DND-41 (cell line): ENCODE results near the gene TTLL5.

ENCODE experiments used
- ATAC-seq: fragments of 200-7000 bp; cut with Tn5 transposase; 3 replicates; pipeline ENCODE4 v1.9.1; 2021; ENCODE audit warnings: low read depth; ENCODE audit not compliant: insufficient read depth
- DNase-seq: peaks from one replicate; pipeline ENCODE4 v3.0.0-alpha.2; 2020
- H2AFZ ChIP-seq: 2 replicates; pipeline ENCODE4 v1.6.0; 2012; ENCODE audit warnings: low read depth, low read length
- H3K27ac ChIP-seq: 2 replicates; pipeline ENCODE4 v1.5.1; 2012; ENCODE audit warnings: low read length, inconsistent platforms
- H3K27me3 ChIP-seq: fragments of 200-600 bp; sonication (generic); 2 replicates; pipeline ENCODE4 v1.6.0; 2012; ENCODE audit warnings: low read length, mild to moderate bottlenecking, inconsistent platforms; ENCODE audit not compliant: insufficient read depth, poor library complexity
- H3K36me3 ChIP-seq: 2 replicates; pipeline ENCODE4 v1.5.1; 2012; ENCODE audit warnings: low read length, inconsistent platforms; ENCODE audit not compliant: insufficient read depth
- H3K4me1 ChIP-seq: 2 replicates; pipeline ENCODE4 v1.5.1; 2012; ENCODE audit warnings: mild to moderate bottlenecking, low read length; ENCODE audit not compliant: insufficient read depth
- H3K4me2 ChIP-seq: 2 replicates; pipeline ENCODE4 v1.6.0; 2012; ENCODE audit warnings: mild to moderate bottlenecking, moderate library complexity, low read length, inconsistent platforms; ENCODE audit not compliant: insufficient read depth
- H3K4me3 ChIP-seq, 2 experiments: fragments of 200-600 bp in 1 of 2; shearing (Covaris generic) in 1 of 2; 2 replicates each; pipeline ENCODE4 v1.5.1; 2012 to 2016; ENCODE audit warnings: inconsistent platforms in 2 of 2, low read length in 2 of 2, mild to moderate bottlenecking in 2 of 2, low read depth in 1 of 2, moderate library complexity in 1 of 2
- H3K79me2 ChIP-seq: 2 replicates; pipeline ENCODE4 v1.6.0; 2012; ENCODE audit warnings: low read length, inconsistent platforms; ENCODE audit not compliant: insufficient read depth
- H3K9ac ChIP-seq: 2 replicates; pipeline ENCODE4 v1.6.0; 2012; ENCODE audit warnings: low read depth, mild to moderate bottlenecking, inconsistent platforms, low read length, moderate library complexity
- H3K9me3 ChIP-seq: 2 replicates; pipeline ENCODE4 v1.5.1; 2012; ENCODE audit warnings: low read length, moderate library complexity, mild to moderate bottlenecking, inconsistent platforms; ENCODE audit not compliant: insufficient read depth, severe bottlenecking
- H4K20me1 ChIP-seq: 2 replicates; pipeline ENCODE4 v1.6.0; 2012; ENCODE audit warnings: low read length; ENCODE audit not compliant: insufficient read depth
- EZH2 ChIP-seq: IDR thresholded peaks from 3 replicates; pipeline ENCODE4 v1.6.1; 2012; ENCODE audit warnings: borderline replicate concordance, low read depth, mild to moderate bottlenecking, moderate library complexity, low read length, inconsistent platforms; ENCODE audit not compliant: severe bottlenecking
- TF ChIP-seq, protein P1 (sequence below): IDR thresholded peaks from 2 replicates; pipeline ENCODE4 v1.5.1; 2012; ENCODE audit warnings: borderline replicate concordance, low read length, moderate library complexity, mild to moderate bottlenecking; ENCODE audit not compliant: poor library complexity, severe bottlenecking; ENCODE audit errors: extremely low read depth

The TTLL5 gene

DNA sequence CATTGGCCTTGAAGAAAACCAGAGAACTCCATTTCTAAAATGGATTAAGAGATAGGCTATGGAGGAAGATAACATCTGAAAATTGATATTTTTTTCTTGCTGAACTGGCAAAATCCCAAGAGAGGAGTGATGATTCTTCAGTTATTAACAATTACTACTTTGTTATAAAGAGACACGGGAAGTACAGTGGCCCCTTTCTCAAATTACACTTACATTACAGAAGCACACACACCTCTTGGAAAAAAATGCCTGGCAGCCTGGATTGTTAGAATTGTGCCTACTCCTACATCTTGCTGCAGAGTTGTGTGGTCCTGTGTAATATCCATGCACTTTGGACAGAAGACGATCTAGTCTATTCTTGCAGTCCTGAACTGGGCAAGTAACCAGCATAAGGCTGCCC, 249.0 kb downstream of the TTLL5 start:
- H3K36me3 ChIP-seq, result peaks cover 12% of the 10 kb centered on the region
- no peak for ATAC-seq
- no peak for DNase-seq
- H4K20me1 ChIP-seq, result no peaks in the 10 kb centered on the region
- H3K27ac ChIP-seq, result no peak overlapping the region
- H2AFZ ChIP-seq, result no peak overlapping the region
- no peak overlapping the region for H3K9ac ChIP-seq
- no peaks in the 10 kb centered on the region for H3K27me3 ChIP-seq
- H3K4me1 ChIP-seq, result no peaks in the 10 kb centered on the region
- no peaks in the 10 kb centered on the region for H3K9me3 ChIP-seq
- TF ChIP-seq, protein P1, sequence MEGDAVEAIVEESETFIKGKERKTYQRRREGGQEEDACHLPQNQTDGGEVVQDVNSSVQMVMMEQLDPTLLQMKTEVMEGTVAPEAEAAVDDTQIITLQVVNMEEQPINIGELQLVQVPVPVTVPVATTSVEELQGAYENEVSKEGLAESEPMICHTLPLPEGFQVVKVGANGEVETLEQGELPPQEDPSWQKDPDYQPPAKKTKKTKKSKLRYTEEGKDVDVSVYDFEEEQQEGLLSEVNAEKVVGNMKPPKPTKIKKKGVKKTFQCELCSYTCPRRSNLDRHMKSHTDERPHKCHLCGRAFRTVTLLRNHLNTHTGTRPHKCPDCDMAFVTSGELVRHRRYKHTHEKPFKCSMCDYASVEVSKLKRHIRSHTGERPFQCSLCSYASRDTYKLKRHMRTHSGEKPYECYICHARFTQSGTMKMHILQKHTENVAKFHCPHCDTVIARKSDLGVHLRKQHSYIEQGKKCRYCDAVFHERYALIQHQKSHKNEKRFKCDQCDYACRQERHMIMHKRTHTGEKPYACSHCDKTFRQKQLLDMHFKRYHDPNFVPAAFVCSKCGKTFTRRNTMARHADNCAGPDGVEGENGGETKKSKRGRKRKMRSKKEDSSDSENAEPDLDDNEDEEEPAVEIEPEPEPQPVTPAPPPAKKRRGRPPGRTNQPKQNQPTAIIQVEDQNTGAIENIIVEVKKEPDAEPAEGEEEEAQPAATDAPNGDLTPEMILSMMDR, result no peak
- no peak for TF ChIP-seq EZH2
- H3K4me3 ChIP-seq, result no peak overlapping the region
- H3K79me2 ChIP-seq, result no peaks in the 10 kb centered on the region
- no peak overlapping the region for H3K4me2 ChIP-seq

DNA sequence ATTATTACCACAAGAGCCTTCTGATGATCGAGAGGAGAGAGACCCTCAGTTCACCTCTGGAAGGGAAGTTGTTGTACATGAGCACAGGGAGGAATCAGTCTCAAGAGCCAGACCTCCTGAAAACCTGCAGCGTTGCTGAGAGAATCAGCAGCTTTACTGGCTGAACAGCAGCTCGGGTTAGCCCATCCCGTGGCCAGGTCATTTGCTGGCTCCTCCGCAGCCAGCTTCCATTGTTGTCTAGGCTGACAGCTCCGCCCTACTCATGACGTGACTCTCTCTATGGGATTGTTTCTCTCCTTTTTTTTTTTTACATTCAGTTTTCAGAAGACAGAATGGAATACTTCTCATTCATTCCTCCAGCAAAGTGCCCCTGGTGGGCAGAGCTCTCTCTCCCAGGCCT, 250.8 kb downstream of the TTLL5 start:
- DNase-seq (no peak), ATAC-seq (no peak)
- no peaks in the 10 kb centered on the region for H3K79me2 ChIP-seq
- H3K36me3 ChIP-seq, result peaks cover 14% of the 10 kb centered on the region
- H3K4me3 ChIP-seq, result no peak overlapping the region
- H4K20me1 ChIP-seq, result no peaks in the 10 kb centered on the region
- no peak overlapping the region for H3K4me2 ChIP-seq
- no peaks in the 10 kb centered on the region for H3K9me3 ChIP-seq
- H3K4me1 ChIP-seq, result no peaks in the 10 kb centered on the region
- TF ChIP-seq, protein P1, result no peak
- no peak for TF ChIP-seq EZH2
- no peak overlapping the region for H2AFZ ChIP-seq
- no peak overlapping the region for H3K9ac ChIP-seq
- H3K27ac ChIP-seq, result no peak overlapping the region
- H3K27me3 ChIP-seq, result no peaks in the 10 kb centered on the region

DNA sequence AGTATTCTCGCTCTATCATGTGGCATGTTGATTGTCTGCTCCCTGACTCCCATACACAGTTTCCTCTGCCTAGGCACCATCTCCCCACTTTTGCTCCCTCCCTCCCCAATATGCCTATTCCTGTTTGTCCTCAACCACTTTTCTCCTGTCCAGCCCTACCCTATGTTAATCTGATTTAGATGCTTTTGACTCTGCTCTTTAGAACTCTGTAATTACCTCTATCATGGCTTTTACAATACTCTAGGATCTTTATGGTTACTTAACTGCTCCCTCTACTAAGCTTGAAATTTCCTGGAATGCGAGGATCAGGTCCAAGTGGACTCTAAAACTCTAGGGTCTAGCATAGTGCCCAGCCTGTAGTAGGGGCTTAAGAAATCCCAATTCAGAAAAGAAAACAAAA, 252.1 kb downstream of the TTLL5 start:
- H3K9me3 ChIP-seq, result no peaks in the 10 kb centered on the region
- ATAC-seq (no peak), DNase-seq (no peak)
- no peaks in the 10 kb centered on the region for H3K79me2 ChIP-seq
- no peaks in the 10 kb centered on the region for H4K20me1 ChIP-seq
- TF ChIP-seq EZH2, result no peak
- TF ChIP-seq, protein P1, result no peak
- no peaks in the 10 kb centered on the region for H3K4me1 ChIP-seq
- no peak overlapping the region for H3K9ac ChIP-seq
- no peak overlapping the region for H3K4me3 ChIP-seq
- H2AFZ ChIP-seq, result no peak overlapping the region
- H3K27ac ChIP-seq, result no peak overlapping the region
- H3K36me3 ChIP-seq, result peaks cover 7% of the 10 kb centered on the region
- no peaks in the 10 kb centered on the region for H3K27me3 ChIP-seq
- no peak overlapping the region for H3K4me2 ChIP-seq

DNA sequence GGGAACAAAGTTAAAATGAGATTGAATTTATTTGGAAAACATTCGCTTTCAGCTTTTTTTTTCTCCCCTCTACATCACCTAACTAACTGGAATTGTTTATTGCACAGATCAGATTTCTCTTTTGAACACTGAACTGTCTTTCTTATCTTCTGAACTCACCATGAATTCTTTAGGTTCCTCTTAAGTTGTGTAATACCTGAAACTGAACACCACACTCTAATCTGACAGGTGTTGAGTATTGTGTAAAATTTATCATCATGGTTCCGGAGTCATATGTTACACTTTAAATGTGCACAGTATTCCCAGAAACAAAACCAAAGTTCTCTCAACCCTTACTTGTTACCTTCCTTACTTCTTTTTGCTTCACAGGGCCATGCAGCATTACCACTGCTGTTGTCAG, 254.0 kb downstream of the TTLL5 start:
- H3K27ac ChIP-seq, result no peak overlapping the region
- H3K9me3 ChIP-seq, result no peaks in the 10 kb centered on the region
- TF ChIP-seq, protein P1, result no peak
- ATAC-seq (no peak), DNase-seq (no peak)
- no peaks in the 10 kb centered on the region for H4K20me1 ChIP-seq
- no peak overlapping the region for H3K4me2 ChIP-seq
- H3K36me3 ChIP-seq, result peaks cover 2% of the 10 kb centered on the region; the same call in 1 of the 2 replicates
- H3K79me2 ChIP-seq, result no peaks in the 10 kb centered on the region
- H3K4me1 ChIP-seq, result no peaks in the 10 kb centered on the region
- no peaks in the 10 kb centered on the region for H3K27me3 ChIP-seq
- no peak overlapping the region for H3K4me3 ChIP-seq
- no peak overlapping the region for H3K9ac ChIP-seq
- H2AFZ ChIP-seq, result no peak overlapping the region
